NCI-H1417 treated with DMSO at 0.1 percent for 48 hours (cell line): ENCODE measurements around the gene CHRNA9.
"Not testable (repeated sequence)": the region's sequence is repeated elsewhere in the genome, so short reads cannot be mapped to it uniquely, and the experiment has no call there.

Source experiments
- DNase-seq: peaks from one replicate; lab custom pipeline; 2025; lab: John Stamatoyannopoulos, UW

Gene CHRNA9

DNA sequence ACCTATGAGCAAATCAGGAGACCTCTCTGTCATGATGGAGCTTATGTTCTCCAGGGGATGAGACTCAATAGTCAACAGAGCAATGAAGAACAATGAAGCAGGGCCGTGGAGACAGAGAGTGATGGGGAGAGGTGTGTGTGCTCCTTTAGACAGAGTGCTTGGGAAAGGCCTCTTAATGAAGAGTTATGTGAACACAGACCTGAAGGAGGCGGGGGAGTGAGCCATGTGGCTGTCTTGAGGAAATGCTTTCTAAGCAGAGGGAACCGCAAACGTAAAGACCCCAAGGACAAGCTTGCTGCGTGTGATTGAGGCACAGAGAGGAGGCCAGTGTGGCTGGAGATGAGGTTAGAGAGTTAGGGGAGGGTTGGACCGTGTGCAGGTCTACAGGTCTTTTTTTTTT lies 53.1 kb downstream of the CHRNA9 start:
- no peak for DNase-seq

DNA sequence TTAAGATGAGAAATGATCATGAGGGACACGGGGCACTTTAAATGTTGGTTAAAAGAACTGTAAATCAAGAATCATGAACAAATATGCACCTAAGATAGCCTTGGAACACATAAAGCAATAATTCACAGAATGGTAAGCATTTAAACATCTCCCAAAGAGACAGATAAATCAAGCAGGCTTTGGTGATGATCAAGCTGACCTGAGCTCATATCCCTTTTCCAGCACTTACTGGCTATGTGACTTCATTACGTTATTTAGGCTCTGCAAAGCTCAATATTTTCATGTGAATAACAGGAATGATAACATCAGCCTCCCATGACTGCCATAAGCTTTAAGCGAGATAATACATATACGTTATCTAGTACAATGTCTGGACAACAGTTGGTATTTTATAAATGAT lies 54.9 kb downstream of the CHRNA9 start:
- DNase-seq = no peak

DNA sequence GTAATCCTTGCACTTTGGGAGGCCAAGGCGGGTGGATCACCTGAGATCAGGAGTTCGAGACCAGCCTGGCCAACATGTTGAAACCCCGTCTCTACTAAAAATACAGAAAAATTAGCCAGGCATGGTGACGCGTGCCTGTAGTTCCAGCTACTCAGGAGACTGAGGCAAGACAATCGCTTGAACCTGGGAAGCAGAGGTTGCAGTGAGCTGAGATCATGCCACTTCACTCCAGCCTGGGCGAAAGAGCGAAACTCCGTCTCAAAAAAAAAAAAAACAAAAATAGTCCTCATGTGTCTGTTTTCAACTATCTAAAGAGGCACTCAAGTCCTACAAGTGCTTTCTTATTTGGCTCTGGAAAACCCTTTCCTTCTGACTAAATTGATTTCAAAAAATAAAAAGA lies 57.1 kb downstream of the CHRNA9 start:
- not testable (repeated sequence) for DNase-seq

DNA sequence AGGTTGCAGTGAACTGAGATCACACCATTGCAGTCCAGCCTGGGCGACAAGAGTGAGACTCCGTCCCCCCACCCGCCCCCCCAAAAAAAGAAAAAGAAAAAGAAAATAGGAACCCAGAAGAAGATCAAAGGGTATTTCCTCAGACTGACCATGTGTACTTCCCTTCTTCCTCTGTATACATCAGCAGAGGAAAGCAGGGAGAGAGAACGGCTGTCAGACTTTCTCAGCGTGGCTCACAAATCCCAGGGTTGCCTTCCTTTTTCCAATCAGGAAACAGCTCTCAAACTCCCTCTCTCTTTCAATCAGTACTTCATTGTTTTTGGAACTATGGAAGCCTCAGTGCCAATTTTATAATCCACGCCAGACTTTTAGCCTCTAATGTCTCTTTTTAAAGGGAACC lies 59.1 kb downstream of the CHRNA9 start:
- DNase-seq = no peak

DNA sequence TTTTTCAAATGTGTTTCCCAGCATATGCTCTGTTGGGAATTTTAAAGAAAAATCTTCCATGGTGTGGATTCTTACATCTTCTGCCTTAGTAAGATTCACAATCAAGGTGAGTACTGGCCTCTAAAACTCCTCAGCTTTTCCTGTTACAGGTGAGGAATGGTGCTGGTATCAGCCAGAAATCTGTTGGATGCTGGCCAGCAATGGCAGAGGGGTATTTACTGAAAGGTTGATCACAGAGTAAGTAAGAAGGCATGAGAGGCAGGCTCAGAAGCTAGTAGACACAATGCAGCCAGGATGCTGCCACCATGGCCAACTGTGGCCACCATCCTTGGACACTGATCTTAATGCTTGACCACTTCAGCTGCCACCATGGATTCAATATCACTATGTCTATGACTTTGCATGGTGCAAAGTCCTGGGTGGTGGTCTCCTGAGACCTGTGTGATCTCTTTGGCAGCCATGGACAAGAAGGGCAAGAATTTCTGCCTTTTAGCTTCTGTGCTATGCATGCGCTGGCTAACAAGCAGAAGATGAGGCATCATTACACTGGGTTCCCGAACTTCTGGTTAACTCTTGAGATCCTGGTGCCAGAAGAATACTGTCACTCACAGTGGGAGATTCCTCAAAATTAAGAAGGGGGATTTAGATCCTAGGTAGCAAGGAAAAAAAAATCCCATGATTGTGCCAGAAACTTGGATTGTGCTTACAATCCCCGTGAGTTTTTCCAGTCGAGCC lies 60.2 kb downstream of the CHRNA9 start:
- no peak for DNase-seq

DNA sequence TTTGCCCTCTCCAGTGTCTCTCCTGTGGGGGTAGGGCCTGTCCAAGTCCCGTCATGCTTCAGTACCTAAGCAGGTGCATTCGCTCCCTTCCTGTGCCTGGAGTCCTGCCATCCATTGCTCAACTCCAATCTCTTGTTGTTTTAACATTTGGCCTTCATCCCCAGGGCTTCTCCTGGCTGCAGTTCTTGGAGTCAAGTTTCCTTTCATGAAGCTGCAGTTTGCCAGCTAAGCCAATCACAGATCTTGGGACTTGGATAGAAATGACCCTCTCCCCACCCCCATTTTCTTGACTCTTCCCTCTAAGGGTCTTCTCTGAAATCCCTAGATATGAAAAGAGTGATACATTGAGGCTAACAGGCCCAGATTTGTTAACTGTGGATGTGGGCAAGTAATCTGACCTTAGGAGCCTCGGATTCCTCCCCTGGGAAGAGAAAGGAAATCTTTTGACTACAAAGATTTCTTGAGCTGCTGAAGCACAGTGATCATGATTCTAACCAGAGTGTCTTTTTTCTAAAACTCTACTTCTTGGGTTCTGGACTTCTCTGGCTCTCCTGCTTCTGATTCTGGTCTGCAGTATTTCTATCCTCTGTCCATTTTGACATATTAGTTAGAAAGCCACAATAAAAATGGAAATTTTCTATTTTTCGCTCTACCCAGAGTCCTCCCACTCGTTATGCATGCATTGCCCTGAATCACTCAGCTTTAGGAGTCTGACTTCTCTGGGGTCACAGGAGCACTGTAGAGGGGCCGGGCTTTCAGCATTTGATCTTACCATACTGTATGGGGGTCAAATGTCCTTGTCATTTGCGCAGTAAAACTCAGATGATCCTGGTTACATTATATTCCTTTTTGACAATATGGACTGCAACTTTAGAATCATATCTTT lies 61.0 kb downstream of the CHRNA9 start:
- no peak for DNase-seq

DNA sequence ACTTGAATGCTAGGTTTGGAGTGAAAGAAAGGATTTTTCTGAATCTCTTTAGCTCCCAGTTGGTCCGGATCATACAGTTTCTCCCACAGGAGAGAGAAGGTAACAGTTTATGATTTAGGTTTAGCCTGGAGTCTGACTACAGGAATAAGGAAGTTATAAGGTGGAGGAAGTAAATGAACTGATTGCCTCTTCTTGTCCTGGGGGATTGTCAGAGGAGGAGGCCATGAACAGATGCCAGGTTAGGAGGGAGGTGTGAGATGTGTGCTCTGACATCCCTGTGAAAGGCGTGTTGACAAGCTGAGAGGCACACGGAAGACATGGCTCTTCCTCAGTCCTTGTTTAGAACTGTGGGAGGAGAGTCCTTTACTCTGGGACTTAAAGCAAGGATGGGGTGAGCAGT lies 64.4 kb downstream of the CHRNA9 start:
- no peak for DNase-seq

DNA sequence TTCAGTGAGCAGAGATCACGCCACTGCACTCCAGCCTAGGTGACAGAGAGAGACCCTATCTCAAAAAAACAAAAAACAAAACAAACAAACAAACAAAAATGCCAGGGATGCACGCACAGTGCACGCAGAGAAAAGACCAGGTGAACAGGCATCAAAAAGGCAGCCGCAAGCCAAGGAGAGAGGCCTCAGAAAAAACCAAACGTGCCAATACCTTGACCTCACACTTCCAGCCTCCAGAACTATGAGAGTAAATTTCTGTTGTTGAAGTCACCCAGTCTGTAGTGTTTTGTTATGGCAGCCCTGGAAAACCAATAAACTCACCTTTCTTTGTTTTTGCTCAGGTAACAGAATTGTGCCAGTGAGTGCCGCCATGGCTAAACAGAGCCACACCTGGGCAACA lies 66.0 kb downstream of the CHRNA9 start:
- DNase-seq = no peak

DNA sequence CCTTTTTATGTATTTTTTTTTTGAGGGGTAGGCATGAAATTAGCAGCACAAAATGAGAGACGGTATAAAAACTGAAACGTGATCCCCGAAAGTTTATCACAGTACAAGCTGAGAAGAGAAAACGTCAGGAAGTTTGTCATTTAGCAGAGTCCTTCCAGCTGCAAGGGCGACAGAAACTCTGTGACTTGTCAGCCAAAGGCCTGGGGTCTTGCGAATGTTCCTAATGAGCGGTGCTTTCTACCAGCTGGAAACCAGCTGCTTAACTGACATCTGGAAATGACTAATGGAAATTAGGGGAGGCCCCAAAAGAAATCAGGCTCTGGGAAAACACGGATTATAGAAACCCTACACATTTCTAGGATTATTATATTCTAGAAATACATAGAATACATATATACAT lies 66.5 kb downstream of the CHRNA9 start:
- no peak for DNase-seq

DNA sequence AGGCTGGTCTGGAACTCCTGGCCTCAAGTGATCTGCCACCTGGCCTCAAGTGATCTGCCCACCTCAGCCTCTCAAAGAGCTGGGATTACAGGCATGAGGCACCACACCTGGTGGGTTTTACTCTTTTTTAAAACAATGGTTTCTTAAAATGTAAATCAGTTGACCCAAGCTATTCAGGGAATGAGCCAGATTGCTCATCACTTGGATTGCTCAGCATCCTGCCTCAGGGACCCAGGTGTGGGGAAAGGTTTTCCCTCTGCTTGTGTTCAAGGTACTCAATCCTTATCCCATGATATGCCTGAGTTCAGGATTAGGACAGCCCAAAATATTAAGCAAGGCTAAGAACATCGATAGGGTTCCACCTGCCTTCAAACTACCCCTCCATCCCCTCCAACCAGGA lies 67.4 kb downstream of the CHRNA9 start:
- DNase-seq = no peak

DNA sequence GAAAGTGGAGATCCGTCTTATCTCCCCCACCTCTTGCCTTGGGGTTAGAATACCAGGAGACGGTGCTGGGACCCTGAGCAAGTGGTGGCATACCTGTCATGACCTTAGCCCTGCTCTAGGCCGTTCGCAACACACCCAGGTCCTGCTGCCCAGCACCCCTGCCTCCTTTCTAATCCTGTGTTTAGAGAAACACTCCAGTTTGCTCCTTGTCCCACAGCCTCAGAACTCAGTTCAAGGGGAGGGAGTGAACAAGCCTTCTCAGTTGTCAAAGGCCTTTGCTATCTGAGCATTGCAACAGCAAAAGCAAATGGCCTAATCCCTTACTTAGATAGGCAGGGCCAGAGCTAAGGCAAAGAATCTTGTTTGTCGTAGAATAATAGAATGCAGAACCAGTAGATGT lies 67.9 kb downstream of the CHRNA9 start:
- DNase-seq = no peak
